Stimulated activated CD8-positive, alpha-beta memory T cell treated with anti-CD3 and anti-CD28 coated beads, Interleukin-7, amount 100 ng/mL, for 4 hours (primary cell): ENCODE results near the gene ATP2A3.

ENCODE experiments used
- DNase-seq, 2 donors: peaks; one replicate each; pipeline ENCODE4 v3.0.0-alpha.2; 2020; ENCODE audit warnings: low read depth in 2 of 2

ATP2A3 gene

DNA sequence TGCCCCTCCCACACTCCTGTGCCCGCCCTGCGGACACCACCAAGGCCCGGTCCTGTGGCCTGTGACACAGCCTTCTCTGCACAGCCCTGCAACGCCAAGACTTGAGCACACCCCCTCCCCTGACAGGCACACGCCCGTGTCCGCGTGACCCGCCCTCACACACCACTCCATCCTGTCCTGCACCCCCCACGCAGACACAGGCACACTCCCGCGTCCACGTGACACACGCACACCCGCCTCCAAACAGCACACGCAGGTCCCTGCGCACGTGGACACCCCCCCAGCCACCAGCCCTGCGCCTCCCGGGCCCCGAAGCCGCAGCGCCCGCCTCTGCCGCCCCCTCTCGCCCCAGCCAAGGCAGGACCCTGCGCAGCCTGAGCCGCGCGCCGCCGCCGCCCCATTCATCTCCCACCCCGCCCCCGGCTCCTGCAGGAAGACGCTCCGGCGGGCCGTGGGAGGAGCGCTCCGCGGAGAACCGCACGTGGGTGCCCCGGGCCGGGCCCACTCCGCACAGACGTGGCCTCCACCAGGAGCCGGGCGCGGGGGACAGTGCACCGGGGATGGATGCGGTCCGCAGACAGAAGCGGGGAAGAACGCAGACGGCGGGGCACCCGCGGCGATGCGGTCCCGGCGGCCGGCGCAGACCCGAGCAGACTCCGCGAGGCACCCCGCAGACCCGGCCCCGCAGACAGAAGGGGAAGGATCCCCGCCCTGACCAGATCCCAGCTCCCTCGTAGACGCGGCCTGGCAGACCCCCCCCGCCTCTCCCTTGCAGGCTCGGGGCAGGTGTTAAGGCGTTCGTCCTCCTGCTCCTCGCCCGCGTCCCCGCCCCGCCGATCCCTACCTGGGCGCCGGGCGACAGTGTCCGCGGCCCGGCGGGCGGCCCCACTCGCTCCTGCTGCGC, 71.9 kb downstream of the ATP2A3 start:
- peak; percentile 76 to 84 for DNase-seq

DNA sequence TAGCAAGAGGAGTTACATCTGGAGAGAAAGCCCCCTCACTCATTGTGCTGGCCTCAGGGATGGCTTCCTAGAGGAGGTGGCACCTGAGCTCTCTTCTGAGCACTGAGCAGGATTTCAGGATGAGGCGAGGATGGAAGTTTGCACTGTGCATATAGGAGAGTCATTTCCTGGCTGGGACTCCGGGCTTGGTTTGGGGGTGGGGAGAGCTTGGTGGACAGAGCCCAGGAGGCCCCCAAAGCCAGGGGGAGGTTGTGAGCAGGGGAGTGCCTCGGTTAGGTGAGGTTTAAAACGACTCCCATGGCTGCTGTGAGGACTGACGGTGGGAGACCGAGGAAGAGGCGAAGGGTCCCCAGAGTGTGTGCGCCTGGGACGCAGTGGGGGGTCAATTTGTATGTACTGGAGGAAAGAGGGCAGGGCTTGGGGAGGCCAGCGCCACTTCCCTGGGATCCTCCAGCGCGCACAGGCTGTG, 72.6 kb downstream of the ATP2A3 start:
- DNase-seq = no peak

DNA sequence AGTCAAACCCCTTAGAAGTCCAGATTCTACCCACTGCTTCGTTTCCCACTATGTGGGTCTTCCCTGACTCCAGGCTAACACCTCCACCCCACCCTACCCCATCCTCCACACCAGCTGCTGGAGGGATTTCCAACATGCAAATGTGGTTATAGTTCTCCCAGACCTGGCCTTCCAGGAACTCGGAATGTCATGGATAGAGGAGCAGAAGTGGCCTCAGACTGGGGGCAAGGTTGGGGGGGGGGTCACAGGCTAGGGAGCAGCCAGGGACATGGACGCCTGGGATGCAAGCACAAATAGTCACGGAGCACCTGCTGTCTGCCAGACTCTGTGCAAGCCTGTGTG, 73.4 kb downstream of the ATP2A3 start:
- DNase-seq = no peak

DNA sequence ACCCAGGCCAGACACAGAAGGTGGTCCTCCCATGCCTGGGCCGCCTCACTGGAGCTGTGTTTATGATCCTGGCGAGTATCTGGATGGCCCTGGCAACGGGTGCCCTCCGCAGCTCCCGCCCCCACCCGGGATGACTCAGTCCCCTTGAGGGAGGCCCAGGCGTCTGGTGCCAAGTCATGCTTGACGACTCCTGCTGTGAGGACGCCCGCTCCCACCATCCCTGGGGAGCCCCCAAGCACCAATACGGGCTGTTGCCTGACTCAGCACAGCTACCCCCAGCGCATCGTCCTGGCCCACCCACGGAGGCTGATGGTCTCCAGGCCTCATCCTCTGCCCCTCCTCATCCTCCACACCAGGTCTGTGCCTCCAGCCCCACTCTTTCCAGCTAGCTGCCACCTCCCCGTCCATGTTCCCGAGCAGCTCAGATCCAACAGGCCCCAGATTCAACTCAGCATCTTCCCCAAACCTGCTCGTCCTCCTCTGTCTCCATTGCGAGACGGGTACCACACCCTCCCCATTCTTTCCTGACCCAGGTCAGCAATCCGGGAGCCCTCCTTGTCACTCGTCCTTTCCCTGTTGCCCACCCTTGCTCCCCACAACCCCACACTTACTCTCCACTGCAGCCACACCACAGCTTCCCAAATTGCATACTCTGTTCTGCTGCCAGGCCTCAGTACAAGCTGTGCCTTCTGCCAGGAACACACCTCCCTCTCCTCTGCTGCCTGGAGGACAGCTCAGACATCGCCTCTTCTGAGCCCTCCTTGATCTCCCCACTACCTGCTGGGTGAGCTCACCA, 74.0 kb downstream of the ATP2A3 start:
- peak in 1 of 2 donors; percentile 23 for DNase-seq

DNA sequence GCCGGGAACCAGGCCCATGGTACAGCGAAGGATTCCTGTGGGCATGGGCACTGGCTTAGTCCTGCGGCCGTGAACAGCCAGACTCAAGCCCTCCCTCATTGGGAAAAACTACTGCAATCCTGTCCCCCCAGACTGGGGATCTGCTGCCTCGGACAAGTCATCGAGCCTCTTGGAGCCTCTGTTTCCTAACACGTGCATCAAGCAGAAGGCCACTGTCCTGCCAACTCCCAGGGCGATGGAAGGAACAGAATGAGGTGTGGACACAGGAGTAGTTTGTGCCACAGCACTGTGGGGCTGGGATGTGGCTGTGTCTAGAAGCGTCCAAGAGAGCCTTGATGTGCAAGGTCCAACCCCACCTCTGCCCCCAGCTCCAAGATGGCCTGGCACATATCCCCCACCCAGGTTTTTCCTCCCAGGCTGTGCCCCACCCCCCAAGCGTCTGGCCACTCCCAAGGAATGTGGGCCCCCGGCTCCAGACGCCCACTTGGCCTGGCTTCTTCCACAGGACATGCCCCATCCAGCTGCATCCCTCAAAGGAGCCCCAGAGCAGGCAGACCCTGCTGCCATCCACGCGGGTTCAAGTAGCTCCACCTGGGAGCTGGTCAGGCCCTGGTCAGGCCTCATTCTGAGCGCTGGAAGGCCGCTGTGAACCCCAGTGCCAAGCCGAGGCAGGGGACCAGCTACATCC, 74.8 kb downstream of the ATP2A3 start:
- DNase-seq = no peak

DNA sequence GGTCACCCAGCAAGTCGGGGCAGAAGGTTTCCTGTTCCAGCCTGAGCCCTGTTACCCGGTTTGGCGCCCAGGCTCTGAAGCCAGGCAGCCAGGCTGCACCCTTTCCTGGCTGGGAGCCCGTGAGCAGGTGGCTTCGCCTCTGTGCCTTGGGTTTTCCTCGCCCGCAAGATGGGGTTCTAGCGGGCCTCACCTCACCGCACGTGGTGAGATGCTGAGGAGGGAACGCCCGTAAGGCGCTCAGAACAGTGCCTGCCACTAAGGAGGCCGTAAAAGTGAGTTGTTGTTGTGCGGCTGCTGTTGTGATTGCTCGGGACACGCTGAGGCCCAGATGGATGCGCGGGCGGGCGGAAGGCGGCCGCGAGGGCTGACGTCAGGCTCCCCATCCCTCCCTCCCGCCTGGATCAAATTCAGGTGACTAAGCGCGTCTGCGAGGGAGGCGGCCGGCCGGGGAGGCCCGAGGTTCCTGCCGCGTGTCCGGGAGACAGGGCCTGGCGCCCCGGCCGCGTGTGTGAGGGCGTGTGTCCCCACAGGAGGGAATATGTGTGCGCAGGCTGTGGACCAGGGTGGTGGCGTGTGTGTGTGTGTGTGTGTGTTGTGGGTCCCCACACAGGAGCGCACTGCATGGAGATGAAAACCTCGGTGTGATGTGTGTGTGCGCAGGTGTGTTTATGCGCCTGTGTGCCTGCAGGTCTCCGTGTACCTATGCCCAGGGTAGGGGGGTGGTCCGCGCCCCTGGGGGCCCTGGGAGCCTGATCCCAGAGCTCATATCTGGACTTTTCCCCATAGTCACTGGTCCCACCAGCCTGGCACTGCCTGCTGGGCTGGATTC, 75.7 kb downstream of the ATP2A3 start:
- no peak for DNase-seq

DNA sequence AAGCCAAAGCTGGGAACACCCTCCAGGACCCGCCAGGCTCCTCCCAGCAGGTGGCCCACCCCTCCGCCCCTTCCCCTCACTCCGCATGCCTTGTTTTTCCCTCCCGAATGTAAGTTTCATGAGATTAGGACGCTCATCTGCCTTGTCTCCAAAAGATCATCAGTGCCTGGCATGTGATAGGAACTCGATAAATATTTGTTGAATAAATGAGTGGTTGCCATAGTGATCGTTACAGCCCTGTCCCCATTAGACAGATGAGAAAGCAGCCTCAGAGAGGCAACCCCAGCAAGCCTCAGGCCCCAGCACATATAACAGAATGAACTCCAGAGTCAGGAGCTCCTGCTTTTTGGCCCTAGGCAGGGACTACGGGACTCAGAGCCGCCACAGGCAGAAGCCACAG, 76.4 kb downstream of the ATP2A3 start:
- no peak for DNase-seq

DNA sequence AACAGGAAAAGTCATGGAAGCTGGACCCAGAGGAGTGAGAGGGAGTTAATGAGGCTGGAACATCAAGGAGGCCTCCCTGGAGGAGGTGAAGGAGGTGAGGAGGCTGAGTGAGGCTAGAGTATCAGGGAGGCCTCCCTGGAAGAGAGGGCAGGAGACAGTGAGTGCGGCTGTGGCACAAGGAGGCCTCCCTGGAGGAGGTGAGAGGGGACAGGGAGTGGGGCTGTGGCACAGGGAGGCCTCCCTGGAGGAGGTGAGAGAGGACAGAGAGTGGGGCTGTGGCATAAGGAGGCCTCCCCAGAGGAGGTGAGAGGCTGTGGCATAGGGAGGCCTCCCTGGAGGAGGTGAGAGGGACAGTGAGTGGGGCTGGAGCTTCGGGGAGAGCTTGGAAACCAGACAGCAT, 76.8 kb downstream of the ATP2A3 start:
- no peak for DNase-seq

DNA sequence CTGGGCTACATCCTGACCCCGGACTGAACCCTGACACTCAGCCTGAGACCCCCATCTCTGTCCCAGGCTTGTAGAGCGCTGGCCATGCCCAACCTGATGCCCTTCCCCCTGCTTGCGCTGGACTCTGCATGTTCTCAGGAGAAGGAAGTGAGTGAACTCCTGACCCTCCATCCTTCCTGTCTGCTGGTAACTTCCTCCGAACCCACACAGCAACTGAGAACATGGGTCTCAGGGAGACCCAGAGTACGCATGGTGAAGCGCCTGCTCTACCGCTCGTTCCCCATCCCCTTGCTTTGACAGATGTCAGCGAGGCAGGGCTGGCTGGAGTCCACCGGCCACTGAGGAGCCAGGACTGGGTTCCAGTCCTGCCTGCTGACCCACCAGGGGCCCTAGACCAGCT, 77.5 kb downstream of the ATP2A3 start:
- DNase-seq = no peak

DNA sequence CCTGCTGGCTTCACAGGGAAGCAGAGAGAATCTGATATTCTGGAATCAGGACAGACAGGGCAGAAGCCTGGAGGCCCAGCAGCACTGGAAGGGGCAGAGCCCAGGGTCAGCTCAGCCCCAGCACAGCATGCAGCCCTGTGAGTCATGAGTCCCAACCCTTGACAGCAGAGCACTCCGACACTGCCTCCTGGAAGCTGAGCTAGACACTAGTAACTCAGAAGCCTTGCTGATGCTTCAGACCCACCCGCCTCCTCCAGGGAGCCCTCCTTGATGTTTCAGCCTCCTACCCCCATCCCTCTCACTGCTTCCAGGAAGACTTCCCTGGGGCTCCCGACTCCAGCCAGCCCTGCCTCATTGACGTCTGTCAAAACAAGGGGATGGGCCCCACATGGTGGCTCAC, 78.3 kb downstream of the ATP2A3 start:
- DNase-seq = no peak

DNA sequence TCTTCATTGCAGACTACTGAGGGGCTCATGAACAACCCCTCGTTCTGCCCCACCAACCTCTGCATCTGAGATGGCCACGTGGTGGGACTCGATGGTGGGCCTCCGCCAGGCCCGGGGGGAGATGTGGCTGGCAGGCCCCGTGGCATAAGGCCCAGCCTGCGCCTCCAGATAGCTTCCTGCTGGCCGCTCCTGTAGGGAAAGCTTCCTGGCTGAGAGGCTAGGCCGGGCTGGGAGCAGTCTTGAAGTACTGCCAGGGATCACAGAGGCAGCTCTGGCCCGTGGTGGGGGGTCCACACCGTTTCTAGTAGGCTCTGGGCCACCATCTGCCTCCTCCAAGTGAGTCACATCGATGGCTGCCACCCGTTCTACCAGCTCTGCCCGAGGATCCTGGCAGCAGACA, 79.0 kb downstream of the ATP2A3 start:
- no peak for DNase-seq

DNA sequence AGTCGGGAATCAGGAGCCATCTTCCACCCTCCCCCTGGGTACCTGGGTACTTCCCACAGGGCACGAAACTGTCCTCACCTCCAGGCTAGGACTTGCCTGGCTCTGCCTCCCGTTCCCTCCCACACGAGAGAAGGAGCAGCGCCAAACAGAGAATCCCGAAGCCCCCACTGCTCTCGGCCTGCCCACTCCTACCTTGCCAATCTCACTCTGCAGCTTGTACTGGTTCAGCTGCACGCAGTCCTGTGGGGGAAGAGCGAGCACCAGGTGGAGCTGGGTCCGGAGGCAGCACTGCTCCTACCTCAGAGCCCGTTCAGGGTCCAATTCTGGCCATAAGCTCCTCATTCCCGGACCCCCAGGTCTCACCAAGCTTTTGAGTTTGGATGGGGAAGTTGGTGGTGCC, 80.0 kb downstream of the ATP2A3 start:
- no peak for DNase-seq

DNA sequence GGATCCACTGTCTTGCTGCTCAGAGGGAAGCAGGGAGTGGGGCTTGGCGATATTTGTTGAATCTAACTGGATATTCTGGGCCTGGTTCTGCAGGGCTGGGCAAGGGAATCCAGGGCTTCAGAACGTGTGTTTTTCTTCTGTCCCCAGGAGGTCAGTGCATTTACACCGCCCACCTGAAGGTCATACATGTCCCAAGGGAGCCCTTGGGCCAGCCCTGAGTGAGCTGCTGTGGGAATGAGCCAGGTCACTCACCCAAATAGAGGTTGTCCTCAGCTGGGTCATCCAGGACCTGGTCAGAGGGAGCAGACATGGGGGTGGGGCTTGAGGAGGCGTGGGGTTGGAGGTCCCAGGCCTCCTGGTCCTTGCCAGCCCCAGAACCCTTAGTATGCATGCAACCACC, 82.0 kb downstream of the ATP2A3 start:
- no peak for DNase-seq

DNA sequence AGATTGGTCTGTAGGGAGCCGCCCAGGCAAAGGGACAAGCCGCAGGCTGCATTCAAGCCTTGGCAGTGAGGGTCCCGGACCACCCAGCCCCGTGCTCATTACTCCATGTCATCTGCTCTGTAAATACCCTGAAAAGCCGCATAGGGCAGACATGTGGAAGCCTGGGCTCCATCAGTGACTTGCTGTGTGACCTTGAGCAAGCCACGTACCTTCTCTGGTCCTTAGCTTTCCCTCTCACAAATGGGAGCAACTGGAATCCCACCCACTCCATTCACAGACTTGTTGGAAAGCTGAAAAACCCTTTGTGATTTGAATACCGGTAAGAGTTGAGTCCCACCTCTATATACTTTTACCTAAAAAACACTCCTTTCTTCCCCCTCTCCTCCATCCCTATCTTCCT, 83.3 kb downstream of the ATP2A3 start:
- no peak for DNase-seq

DNA sequence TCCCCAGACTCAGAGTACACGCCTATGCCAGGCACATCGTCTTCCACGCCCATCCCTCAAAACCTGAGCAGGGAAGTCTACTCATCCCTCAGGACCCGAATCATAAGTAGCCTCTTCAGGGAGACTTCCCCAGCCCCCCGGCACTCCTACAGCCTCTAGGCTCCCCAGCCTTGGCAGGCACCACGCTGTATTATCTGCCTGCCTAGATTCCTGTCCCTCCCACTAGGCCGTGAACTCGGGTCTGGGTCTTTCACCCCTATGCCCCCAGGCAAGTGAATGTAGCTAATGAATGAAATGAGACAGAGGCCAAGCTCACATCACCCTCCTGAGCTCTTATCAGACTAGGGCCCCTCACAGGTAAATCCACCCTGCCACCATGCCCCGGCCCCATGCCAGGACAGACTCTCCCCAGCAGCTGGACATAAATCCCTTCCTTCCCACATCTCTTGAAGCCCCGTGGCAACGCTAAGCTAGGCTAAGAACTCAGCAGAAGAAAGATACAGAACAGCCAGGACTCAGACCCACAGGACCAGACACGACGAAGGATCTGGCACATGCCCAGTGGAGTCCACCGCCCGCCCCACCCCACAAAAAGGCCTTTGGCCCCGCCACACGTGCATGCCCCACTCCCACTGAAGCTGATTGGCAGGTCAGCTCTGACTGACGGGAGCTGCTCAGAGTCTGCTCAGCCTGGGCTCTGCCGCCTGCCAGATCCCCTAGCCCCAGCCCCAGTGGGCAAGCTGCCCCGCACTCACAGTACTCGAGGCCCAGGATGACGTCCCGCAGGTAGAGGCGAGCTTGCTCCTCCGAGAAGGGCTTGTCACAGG, 84.4 kb downstream of the ATP2A3 start:
- no peak for DNase-seq

DNA sequence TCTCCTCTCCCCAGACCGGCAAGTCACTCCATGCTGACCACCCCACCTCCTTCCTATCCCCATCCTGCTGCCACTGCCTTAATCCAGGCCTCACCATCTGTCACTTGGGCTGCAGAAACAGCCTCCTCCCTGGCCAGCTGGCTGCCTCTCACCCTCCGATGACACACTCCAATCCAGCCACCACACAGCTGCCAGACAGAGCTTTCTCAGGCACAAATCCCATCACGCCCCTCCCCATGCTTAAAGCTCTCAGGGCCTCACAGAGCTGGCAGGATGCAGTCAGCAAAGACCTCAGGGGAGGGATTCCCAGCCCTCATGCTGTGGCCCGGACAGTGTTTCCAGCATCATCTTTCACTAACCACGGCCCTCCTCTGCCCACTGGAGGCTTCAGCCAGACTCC, 85.1 kb downstream of the ATP2A3 start:
- no peak for DNase-seq

DNA sequence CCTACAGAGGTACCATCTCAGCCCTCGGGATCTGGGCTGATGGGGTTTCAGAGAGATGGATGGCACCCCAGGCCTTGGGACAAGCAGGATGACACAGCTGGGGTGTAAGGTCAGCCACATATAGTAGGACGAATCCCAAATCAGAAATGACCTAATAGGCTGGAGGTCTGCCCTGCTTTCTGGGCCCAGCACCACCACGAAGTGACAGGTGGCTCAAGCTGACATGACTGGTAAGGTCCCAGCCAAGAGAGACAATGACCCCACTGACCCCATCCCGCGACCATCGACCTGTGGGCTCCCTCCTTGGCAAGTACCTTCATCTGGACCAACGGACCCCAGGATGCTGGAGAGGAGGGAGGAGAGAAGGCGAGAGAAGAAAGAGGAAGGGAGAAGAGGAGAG, 87.0 kb downstream of the ATP2A3 start:
- no peak for DNase-seq

DNA sequence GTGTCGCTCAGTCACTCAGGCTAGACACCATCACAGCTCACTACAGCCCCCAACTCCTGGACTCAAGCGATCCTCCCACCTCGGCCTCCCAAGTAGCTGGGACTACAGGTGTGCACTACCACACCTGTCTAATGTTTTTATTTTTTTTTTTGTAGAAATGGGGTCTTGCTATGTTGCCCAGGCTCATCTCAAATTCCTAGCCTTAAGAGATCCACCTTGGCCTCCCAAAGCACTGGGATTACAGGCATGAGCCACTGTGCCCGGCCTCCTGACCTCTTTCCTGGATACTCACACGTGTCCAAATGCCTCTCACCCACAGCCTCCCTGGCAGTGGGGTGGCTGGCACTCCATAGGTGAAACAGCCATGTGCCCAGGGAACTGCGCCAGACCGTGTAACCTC, 88.9 kb downstream of the ATP2A3 start:
- no peak for DNase-seq
